Activated CD4-positive, alpha-beta memory T cell treated with anti-CD3 and anti-CD28 coated beads, Interleukin-2, amount 10 ng/mL, durations not matched to agents 7 days and 5 days (primary cell): ENCODE data around the gene TPRN. TPM values are rescaled to one million over a fixed set of nuclear protein-coding genes. Genes with fewer than 3 reads are reported as not detected.

Experiments used
- CTCF ChIA-PET: fragments of 350-600 bp; sonication (Branson Sonifier 250); formaldehyde crosslinking; loops from one replicate; lab custom pipeline; 2021; ENCODE audit warnings: antibody characterized with exemption, inconsistent platforms; lab: Charles Lee
- POLR2A ChIA-PET: fragments of 350-600 bp; sonication (Branson Sonifier 250); formaldehyde crosslinking; loops from one replicate; lab custom pipeline; 2021; ENCODE audit warnings: antibody characterized with exemption; lab: Charles Lee
- DNase-seq: peaks from one replicate; pipeline ENCODE4 v3.0.0-alpha.2; 2020
- H3K27ac Mint-ChIP-seq: one replicate; pipeline ENCODE4 v1.8.0; 2021; ENCODE audit warnings: mild to moderate bottlenecking, mixed read lengths
- H3K27me3 Mint-ChIP-seq: one replicate; pipeline ENCODE4 v1.8.0; 2021; ENCODE audit warnings: mixed read lengths
- H3K36me3 Mint-ChIP-seq: one replicate; pipeline ENCODE4 v1.8.0; 2021; ENCODE audit warnings: low read depth, mixed read lengths
- H3K4me1 Mint-ChIP-seq: one replicate; pipeline ENCODE4 v1.8.0; 2021; ENCODE audit warnings: mixed read lengths
- H3K4me3 Mint-ChIP-seq: one replicate; pipeline ENCODE4 v1.8.0; 2021; ENCODE audit warnings: mild to moderate bottlenecking, mixed read lengths
- H3K9me3 Mint-ChIP-seq: one replicate; pipeline ENCODE4 v1.8.0; 2021; ENCODE audit warnings: mixed read lengths
- total RNA-seq, 2 experiments: library from RNA; stranded (reverse); gene quantifications; one replicate each; pipeline ENCODE4 v1.2.3, GENCODE V29; 2021

TPRN gene
- total RNA-seq, 2 experiments from 2014 or later = 8.5 to 9.4 TPM

DNA sequence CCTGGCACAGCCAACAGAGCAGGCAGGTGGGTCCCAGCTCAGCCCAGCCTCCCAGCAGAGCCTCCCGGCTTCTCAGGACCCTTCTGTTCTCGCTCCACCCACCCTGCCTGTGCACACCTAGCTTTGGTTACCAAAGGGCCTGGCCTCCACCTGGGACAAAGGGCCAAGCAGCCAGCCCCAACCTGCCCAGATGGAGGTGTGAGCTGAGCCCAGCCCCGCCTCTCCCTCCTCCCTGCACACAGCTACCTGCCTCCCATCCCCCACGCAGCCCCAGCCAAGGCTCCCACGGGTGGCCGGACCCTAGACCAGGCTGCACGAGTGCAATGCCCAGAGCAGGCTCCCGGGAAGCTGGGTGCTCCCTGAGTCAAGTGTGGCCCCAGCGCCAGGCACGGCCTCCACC is 5.6 kb downstream of the TPRN start:
- Mint-ChIP-seq H3K4me1 (peaks cover 11% of the 10 kb centered on the region), H3K9me3 (no peaks in the 10 kb centered on the region), H3K27me3 (no peaks in the 10 kb centered on the region), H3K27ac (no peak overlapping the region), H3K4me3 (no peak overlapping the region), H3K36me3 (peaks cover 5% of the 10 kb centered on the region)
- DNase-seq = no peak
- CTCF ChIA-PET = interaction anchor here (1.0 kb wide), 1 partner anchor 42 kb away, joined by 3 read pairs; no protein-coding TSS in a partner anchor
- POLR2A ChIA-PET = interaction anchor here (1.1 to 3.7 kb wide), 2 partner anchors 9 to 11 kb away, joined by 3 to 16 read pairs; partner anchors contain the start of genes NDOR1 and TMEM203

DNA sequence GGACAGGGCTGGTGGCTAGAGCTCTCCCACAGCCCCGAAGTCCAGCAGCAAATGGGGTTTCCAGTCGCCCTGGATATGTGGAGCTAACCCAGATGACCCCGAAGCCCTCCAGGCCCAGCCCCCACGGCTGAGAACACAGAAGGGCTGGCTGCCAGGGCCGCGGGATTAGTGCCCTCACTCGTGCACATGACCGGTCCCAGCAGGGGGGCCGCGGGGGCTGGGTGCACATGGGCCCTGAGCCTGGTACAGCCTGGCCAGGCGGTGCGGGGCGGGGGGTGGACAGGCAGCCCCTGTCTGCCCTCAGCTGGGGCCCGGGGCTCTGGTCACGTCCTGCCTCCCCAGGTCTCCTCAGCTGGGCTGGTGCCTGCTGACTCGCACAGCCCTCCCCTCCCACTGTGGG is 6.2 kb downstream of the TPRN start:
- Mint-ChIP-seq H3K4me1 (peaks cover 14% of the 10 kb centered on the region), H3K27ac (no peak overlapping the region), H3K27me3 (no peaks in the 10 kb centered on the region), H3K36me3 (peaks cover 7% of the 10 kb centered on the region), H3K9me3 (no peaks in the 10 kb centered on the region), H3K4me3 (no peak overlapping the region)
- no peak for DNase-seq
- POLR2A ChIA-PET = interaction anchor here (1.1 to 3.7 kb wide), 3 partner anchors 9 to 11 kb away, joined by 3 to 16 read pairs (median 3); partner anchors contain the start of genes NDOR1 and TMEM203
- CTCF ChIA-PET = interaction anchor here (1.0 kb wide), 1 partner anchor 42 kb away, joined by 3 read pairs; no protein-coding TSS in a partner anchor

DNA sequence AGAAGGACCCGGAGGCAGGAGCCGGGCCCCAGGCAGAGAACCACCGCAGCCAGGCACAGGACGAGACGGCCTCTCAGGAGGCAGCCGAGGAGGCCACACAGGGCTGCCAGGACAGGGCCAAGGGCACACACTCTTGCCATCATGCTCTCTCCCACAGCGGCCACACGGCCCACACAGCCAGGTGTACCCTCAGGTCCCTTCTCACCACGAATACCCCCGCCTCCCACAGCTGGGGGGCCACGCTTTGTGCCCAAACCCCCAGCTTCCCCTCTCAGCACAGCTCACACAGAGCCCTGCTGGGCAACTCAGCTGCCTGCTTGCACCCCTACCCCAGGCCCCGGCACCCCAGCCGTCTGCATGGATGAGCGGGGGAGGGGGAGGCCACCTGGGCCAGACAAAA is 6.8 kb downstream of the TPRN start:
- no peaks in the 10 kb centered on the region for H3K9me3 Mint-ChIP-seq
- no peaks in the 10 kb centered on the region for H3K27me3 Mint-ChIP-seq
- peaks cover 12% of the 10 kb centered on the region for H3K36me3 Mint-ChIP-seq
- ChIA-PET CTCF (interaction anchor here (0.9 kb wide), 1 partner anchor 34 kb away, joined by 3 read pairs; the partner anchor contains the start of gene RNF224), POLR2A (interaction anchor here (1.3 to 3.7 kb wide), 2 partner anchors 11 to 12 kb away, joined by 3 to 16 read pairs; partner anchors contain the start of genes NDOR1 and TMEM203)
- no peak overlapping the region for H3K4me3 Mint-ChIP-seq
- DNase-seq = no peak
- H3K4me1 Mint-ChIP-seq = peaks cover 19% of the 10 kb centered on the region
- H3K27ac Mint-ChIP-seq = no peak overlapping the region

DNA sequence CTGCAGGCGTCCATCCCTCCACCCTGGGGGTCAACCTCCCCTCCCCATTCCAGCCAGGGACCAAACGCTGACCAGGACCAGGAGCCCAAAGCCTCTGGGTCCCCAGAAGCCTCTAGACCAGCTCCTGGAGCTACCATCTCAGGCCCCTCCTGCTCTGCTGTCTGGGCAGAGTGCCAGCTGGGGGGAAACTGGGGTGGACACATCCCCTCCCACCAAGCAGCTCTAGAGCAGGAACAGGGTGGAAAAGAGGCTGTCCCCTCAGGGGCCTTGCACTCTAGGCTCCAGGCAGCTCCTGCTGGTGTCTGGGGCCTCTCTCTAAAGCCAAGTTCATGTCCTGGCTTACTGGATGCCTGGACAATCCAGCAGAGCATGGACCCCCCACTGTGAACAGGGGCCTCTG is 7.7 kb downstream of the TPRN start:
- Mint-ChIP-seq H3K36me3 (peaks cover 15% of the 10 kb centered on the region), H3K4me1 (peaks cover 22% of the 10 kb centered on the region), H3K27ac (no peak overlapping the region), H3K9me3 (no peaks in the 10 kb centered on the region), H3K4me3 (no peak overlapping the region), H3K27me3 (no peaks in the 10 kb centered on the region)
- ChIA-PET POLR2A (interaction anchor here (0.8 to 1.6 kb wide), 4 partner anchors 8 to 48 kb away, joined by 3 to 6 read pairs (median 4); partner anchors contain the start of genes TPRN and TUBB4B), CTCF (interaction anchor here (0.9 kb wide), 1 partner anchor 35 kb away, joined by 3 read pairs; the partner anchor contains the start of gene RNF224)
- DNase-seq = no peak

GRCh38 chr9:137192448-137192780 is 8.1 kb downstream of the TPRN start:
- ChIA-PET POLR2A (interaction anchor here (0.8 to 1.6 kb wide), 4 partner anchors 8 to 48 kb away, joined by 3 to 6 read pairs (median 4); partner anchors contain the start of genes CYSRT1, TPRN and TUBB4B), CTCF (no interaction called here)
- no peak for DNase-seq
- Mint-ChIP-seq H3K27ac (no peak overlapping the region), H3K4me1 (peaks cover 26% of the 10 kb centered on the region), H3K27me3 (no peaks in the 10 kb centered on the region), H3K9me3 (no peaks in the 10 kb centered on the region), H3K4me3 (no peak overlapping the region), H3K36me3 (peaks cover 18% of the 10 kb centered on the region)

- no peak for DNase-seq
- no peak overlapping the region for H3K4me3 Mint-ChIP-seq
- peaks cover 18% of the 10 kb centered on the region for H3K36me3 Mint-ChIP-seq
- H3K4me1 Mint-ChIP-seq = peaks cover 31% of the 10 kb centered on the region
- no peaks in the 10 kb centered on the region for H3K9me3 Mint-ChIP-seq
- CTCF ChIA-PET = no interaction called here
- no peak overlapping the region for H3K27ac Mint-ChIP-seq
- POLR2A ChIA-PET = interaction anchor here (0.6 to 1.6 kb wide), 5 partner anchors 9 to 49 kb away, joined by 3 to 6 read pairs (median 4); partner anchors contain the start of genes CYSRT1, TPRN and TUBB4B
- H3K27me3 Mint-ChIP-seq = no peaks in the 10 kb centered on the region
These were observed 8.7 kb downstream of the TPRN start for GRCh38 chr9:137191691-137192447.

- no peak for DNase-seq
- CTCF ChIA-PET = no interaction called here
- Mint-ChIP-seq H3K4me1 (peaks cover 37% of the 10 kb centered on the region), H3K4me3 (peak overlapping the region; percentile 61), H3K27ac (peak overlapping the region; percentile 61), H3K9me3 (no peaks in the 10 kb centered on the region), H3K27me3 (no peaks in the 10 kb centered on the region), H3K36me3 (peaks cover 18% of the 10 kb centered on the region)
- POLR2A ChIA-PET = interaction anchor here (0.6 to 1.6 kb wide), 3 partner anchors 10 to 34 kb away, joined by 3 to 6 read pairs (median 3); partner anchors contain the start of genes CYSRT1 and TPRN
These were observed 9.3 kb downstream of the TPRN start for GRCh38 chr9:137191245-137191644.

DNA sequence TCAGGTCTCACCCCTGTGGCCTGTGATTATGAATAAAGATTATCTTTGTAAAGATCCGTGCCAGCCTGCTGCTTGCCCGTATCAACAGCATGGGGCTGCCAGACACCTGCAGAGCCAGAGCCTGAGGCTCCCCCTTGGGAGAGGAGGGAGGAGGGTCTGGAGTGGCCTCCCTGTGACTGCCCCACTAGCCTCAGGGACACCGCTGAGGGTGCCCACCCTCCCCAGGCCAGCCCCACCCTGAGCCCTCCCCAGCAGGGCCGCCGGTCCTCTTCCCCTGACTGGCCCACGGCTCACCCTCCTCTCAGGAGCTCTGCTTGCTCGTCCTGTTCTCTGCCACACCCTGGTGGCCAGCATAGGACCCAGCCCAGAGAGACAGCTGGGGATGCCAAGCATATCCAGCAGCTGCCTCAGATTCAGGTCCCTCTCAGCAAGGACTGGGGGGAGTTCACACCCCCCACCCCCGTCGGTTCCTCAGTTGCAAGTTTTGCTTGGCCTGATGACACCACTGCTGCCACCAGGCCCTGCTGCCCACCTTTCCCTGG is 10.2 kb downstream of the TPRN start:
- Mint-ChIP-seq H3K9me3 (no peaks in the 10 kb centered on the region), H3K27ac (peak overlapping the region; percentile 61), H3K27me3 (no peaks in the 10 kb centered on the region), H3K4me1 (peaks cover 38% of the 10 kb centered on the region), H3K36me3 (peaks cover 18% of the 10 kb centered on the region), H3K4me3 (peak overlapping the region; percentile 91)
- ChIA-PET CTCF (interaction anchor here (1.5 to 2.8 kb wide), 3 partner anchors 14 to 36 kb away, joined by 6 to 12 read pairs (median 11); partner anchors contain the start of genes RNF208 and RNF224), POLR2A (interaction anchor here (1.8 kb wide), 1 partner anchor 95 kb away, joined by 8 read pairs; no protein-coding TSS in a partner anchor)
- DNase-seq = no peak

DNA sequence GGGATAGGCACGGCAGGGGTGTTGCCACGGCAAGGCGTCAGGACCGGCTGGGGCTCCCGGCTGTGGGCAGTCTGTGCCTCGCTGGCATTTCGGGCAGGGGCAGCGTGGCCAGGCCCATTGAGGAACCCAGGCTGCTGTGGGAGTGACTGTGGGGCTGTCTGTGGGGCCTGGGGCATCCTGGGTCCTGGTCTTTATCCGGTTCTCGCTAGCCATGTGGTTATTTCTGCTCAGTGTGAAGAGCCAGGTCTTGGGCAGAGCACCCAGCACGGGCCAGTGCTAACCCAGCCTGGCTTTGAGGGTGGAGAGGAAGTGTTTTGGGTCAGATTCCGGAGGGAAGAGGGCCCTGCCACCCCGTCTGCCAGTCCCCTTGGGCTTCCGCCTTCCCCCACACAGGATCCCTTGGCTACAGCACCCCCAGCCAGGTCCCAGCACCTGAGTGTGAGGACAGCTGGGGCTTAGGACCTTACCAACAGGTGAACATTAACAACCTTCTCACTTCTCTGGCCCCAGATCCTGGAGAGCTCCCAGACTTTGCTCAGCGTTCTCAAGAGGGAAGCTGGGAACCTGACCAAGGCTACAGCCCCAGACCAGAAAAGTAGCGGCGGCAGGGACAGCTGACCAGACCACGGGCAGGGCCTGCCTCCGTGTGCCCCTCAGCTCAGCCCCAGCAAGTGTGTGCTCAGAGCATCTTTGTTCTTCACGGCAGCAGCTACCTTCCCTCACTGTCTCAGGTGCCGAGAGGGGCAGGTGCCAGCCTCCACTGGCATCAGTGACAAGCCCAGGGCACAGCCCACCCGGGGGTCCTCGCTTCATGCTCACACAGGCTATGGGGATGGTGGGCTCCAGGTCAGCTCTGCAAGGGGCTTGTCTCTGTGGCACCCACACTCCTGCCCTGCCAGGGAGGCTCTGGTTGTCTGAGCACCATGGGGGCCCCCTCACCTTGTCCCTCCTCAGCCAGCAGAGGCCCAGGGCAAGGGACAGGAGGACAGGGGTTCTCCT is 10.9 kb downstream of the TPRN start:
- Mint-ChIP-seq H3K27me3 (no peaks in the 10 kb centered on the region), H3K36me3 (peaks cover 19% of the 10 kb centered on the region), H3K27ac (peak overlapping the region; percentile 97), H3K9me3 (no peaks in the 10 kb centered on the region), H3K4me1 (peaks cover 38% of the 10 kb centered on the region), H3K4me3 (peak overlapping the region; percentile 91)
- POLR2A ChIA-PET = interaction anchor here (0.7 to 3.1 kb wide), 24 partner anchors 9 to 792 kb away, joined by 3 to 30 read pairs (median 6); partner anchors contain the start of genes CYSRT1, GRIN1, MAN1B1 and RNF208
- DNase-seq = no peak
- CTCF ChIA-PET = interaction anchor here (0.7 to 2.8 kb wide), 13 partner anchors 11 to 160 kb away, joined by 3 to 12 read pairs (median 6); partner anchors contain the start of genes MAN1B1, RNF208, RNF224 and TPRN

GRCh38 chr9:137188490-137189296 is 11.8 kb downstream of the TPRN start, which contains the start of the genes ANAPC2 and SSNA1:
Gene ANAPC2, minus strand, starts transcription at chr9:137188560. Its CDS starts 28 bp downstream, at chr9:137188532.
Gene SSNA1, plus strand, starts transcription at chr9:137188676. Its CDS starts 51 bp downstream, at chr9:137188727.
- Mint-ChIP-seq H3K27me3 (no peaks in the 10 kb centered on the region), H3K36me3 (peaks cover 28% of the 10 kb centered on the region), H3K4me1 (peaks cover 40% of the 10 kb centered on the region), H3K4me3 (peak within 1 kb of the TSS; percentile 93), H3K9me3 (no peaks in the 10 kb centered on the region), H3K27ac (peak within 1 kb of the TSS; percentile 97)
- CTCF ChIA-PET = interaction anchor here (0.7 to 2.8 kb wide), 13 partner anchors 12 to 160 kb away, joined by 3 to 12 read pairs (median 6); partner anchors contain the start of genes MAN1B1, RNF208, RNF224 and TPRN
- POLR2A ChIA-PET = interaction anchor here (0.6 to 3.1 kb wide), 31 partner anchors 10 to 791 kb away, joined by 3 to 30 read pairs (median 5); partner anchors contain the start of genes CYSRT1, GRIN1, LRRC26 and MAN1B1
- peak; percentile 94 for DNase-seq
